ENCODE measurements around the gene FETUB.
"Not testable (repeated sequence)": the region's sequence is repeated elsewhere in the genome, so short reads cannot be mapped to it uniquely, and the experiment has no call there.

The FETUB gene

GRCh38 chr3:186683979-186684378 is 43.8 kb downstream of the FETUB start:
- no peak for DNase-seq

GRCh38 chr3:186686475-186686874 is 46.3 kb downstream of the FETUB start:
- DNase-seq: not testable (repeated sequence)

GRCh38 chr3:186687120-186687651 is 47.0 kb downstream of the FETUB start:
- no peak for DNase-seq

GRCh38 chr3:186690304-186690703 is 50.1 kb downstream of the FETUB start:
- not testable (repeated sequence) for DNase-seq

- DNase-seq: no peak
These were observed 51.5 kb downstream of the FETUB start for GRCh38 chr3:186691676-186692075.

GRCh38 chr3:186693843-186694242 is 53.6 kb downstream of the FETUB start:
- DNase-seq: no peak

GRCh38 chr3:186694288-186695032 is 54.3 kb downstream of the FETUB start:
- DNase-seq: no peak

- no peak for DNase-seq
These were observed 56.3 kb downstream of the FETUB start for GRCh38 chr3:186696522-186696921.

GRCh38 chr3:186697510-186697909 is 57.3 kb downstream of the FETUB start:
- no peak for DNase-seq

- no peak for DNase-seq
These were observed 60.1 kb downstream of the FETUB start for GRCh38 chr3:186700267-186700666.

- DNase-seq: not testable (repeated sequence)
These were observed 62.3 kb downstream of the FETUB start for GRCh38 chr3:186702451-186702850.

All from islet precursor cell (in vitro differentiated cells).